ENCODE results near the gene SUPT6H.
"Not testable (repeated sequence)": the region's sequence is repeated elsewhere in the genome, so short reads cannot be mapped to it uniquely, and the experiment has no call there.

The SUPT6H gene

DNA sequence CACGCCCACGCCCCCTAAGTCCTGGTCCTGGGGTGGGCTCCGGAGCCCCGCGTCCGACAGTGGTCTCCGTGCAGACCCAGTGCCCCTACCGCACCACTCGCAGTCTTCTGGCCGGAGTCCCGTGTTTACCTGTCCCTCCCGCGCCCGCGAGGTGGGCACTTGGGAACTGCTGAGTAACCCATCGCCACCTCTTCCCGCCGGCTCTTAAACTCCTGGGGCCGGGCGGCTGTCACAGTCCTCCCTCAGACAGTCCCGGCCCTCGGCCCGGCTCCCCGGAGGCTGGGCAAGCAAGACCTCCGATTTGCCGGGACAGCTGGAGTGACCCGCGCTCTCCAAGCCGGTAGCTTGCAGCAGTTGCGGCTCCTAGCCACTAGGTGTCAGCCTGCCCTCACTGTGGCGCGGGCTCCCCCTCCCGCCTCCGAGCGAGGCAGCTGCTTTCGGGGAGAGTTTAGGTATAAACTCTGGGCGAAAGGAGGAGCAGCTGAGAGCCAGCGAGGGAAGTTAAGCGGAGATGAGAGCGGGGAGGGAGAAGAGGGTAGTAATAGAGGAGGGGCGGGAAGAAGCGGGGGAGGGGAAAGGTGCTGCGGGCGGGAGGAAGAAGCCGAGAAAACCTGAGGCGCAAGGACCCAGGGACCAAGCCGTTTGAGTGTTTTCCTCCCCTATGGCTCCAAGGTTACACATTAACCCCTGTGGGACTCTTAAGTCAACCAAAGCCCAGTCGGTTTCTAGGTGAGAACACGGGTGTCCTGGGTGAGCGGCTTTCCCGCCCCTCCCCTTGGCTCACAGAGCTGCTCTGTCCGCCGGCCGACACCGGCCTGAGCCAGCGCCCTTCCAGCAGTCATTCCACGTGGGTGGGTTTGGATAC, 64.9 kb downstream of the SUPT6H start:
- TF ChIP-seq, protein P1, sequence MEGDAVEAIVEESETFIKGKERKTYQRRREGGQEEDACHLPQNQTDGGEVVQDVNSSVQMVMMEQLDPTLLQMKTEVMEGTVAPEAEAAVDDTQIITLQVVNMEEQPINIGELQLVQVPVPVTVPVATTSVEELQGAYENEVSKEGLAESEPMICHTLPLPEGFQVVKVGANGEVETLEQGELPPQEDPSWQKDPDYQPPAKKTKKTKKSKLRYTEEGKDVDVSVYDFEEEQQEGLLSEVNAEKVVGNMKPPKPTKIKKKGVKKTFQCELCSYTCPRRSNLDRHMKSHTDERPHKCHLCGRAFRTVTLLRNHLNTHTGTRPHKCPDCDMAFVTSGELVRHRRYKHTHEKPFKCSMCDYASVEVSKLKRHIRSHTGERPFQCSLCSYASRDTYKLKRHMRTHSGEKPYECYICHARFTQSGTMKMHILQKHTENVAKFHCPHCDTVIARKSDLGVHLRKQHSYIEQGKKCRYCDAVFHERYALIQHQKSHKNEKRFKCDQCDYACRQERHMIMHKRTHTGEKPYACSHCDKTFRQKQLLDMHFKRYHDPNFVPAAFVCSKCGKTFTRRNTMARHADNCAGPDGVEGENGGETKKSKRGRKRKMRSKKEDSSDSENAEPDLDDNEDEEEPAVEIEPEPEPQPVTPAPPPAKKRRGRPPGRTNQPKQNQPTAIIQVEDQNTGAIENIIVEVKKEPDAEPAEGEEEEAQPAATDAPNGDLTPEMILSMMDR (IDR thresholded peaks at IDR 0.05; ENCODE audit: low read depth, low read length) = peak; percentile 99
- peak; percentile 97 for DNase-seq (ENCODE audit: low read depth, low spot score)
- in situ Hi-C loops (cut with HindIII; ENCODE audit: low sequenced_read_pairs) = no loop called here
- peak overlapping the region; percentile 61 for H3K4me3 ChIP-seq (ENCODE audit: low read depth, low read length)

DNA sequence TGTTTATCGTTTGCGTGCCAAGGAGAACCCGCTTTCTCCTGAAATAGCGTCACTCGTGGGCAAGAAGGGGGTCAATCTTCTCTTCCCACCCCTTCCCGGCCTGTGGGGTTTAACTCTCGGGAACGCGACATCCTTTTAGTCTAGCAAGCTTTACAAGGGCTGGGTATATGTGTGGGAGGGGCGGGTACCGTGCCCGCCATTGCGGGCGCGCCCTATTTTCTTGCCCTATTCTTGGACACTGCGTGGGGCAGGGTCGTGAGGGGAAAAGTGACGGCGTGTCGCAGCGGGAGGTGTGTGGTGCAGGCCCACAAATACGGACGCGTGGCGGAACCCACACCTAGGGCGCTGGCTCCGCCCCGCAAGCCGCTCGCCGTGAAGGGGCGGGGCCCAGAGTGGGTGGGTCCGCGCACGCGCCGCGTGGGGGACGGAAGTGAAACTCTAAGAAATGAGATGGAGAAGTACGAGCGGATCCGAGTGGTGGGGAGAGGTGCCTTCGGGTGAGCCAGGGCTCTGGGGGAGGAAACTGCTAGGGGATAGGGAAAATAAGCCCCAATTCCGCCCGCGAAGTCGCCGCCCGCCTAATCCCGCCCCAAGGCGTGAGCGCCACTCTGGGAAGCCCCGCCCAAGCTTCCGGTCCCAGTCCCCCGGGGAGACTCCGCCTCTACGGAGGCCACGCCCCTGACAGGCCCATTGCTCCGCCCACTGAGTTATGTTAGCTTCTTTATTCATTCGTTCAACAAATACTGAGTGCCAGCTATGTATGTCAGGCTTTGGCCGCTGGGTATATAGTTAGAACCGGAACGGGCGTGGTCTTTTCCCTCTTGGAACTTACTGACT, 66.6 kb downstream of the SUPT6H start, which contains the start of gene NEK8:
TSS of gene NEK8 (plus strand) at position 425 of the 837 bp plus-strand sequence. CDS start at position 451, 26 bp downstream.
- in situ Hi-C loops (cut with HindIII; ENCODE audit: low sequenced_read_pairs) = no loop called here
- peak; percentile 93 for DNase-seq (ENCODE audit: low read depth, low spot score)
- peak within 1 kb of the TSS; percentile 75 for H3K4me3 ChIP-seq (ENCODE audit: low read depth, low read length)
- TF ChIP-seq, protein P1 (IDR thresholded peaks at IDR 0.05; ENCODE audit: low read depth, low read length) = no peak

DNA sequence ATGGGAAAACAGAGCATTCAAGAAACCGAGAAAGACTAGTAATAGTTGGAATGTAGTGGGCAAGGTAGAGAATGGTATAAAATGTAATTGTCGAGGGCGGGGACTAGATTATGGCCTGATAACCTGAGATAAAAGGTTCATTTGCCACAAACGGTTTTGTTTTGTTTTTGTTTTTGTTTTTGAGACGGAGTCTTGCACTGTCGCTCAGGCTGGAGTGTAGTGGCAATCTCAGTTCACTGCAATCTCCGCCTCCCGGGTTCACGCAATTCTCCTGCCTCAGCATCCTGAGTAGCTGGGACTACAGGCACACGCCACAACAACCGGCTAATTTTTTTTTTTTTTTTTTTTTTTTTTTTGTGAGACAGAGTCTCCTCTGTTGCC, 67.9 kb downstream of the SUPT6H start:
- no peak overlapping the region for H3K4me3 ChIP-seq (ENCODE audit: low read depth, low read length)
- TF ChIP-seq, protein P1 (IDR thresholded peaks at IDR 0.05; ENCODE audit: low read depth, low read length) = no peak
- DNase-seq (ENCODE audit: low read depth, low spot score) = no peak
- in situ Hi-C loops (cut with HindIII; ENCODE audit: low sequenced_read_pairs) = no loop called here

DNA sequence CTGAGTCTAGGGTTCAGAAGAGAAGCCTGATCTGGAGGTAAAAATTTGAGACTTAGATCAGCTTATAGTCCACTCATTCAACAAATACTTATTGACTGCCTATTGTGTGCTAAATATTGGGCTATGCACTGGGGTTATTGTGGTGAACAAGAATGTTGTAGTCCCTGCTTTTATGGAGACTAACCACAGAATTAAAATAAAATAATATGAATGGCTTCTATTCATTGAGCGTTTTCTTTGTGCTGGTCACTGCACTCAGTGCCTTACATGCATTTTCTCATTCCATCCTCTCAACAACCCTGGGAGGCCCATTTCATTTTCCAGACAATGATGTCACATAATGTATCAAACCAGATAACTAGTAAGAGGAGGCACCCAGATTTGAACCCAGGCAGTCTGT, 71.3 kb downstream of the SUPT6H start:
- in situ Hi-C loops (cut with HindIII; ENCODE audit: low sequenced_read_pairs) = no loop called here
- DNase-seq (ENCODE audit: low read depth, low spot score) = peak; percentile 45
- no peak overlapping the region for H3K4me3 ChIP-seq (ENCODE audit: low read depth, low read length)
- TF ChIP-seq, protein P1 (IDR thresholded peaks at IDR 0.05; ENCODE audit: low read depth, low read length) = no peak

DNA sequence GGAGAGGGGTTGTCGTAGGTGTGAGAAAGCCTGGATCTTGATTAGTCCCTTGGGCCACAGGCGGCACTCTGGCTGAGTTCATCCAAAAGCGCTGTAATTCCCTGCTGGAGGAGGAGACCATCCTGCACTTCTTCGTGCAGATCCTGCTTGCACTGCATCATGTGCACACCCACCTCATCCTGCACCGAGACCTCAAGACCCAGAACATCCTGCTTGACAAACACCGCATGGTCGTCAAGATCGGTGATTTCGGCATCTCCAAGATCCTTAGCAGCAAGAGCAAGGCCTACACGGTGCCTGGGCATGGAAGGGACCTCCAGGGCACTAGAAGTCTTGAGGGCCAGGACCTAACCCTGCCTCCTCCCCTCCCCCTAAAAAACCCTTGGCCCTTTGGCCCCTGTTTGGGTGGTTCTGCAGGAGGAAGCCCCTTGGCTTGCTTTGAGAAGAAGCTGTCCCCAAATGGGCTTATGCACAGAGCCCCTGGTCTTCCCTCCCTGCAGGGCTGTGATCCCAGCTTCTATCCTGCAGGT, 72.8 kb downstream of the SUPT6H start:
- no peak overlapping the region for H3K4me3 ChIP-seq (ENCODE audit: low read depth, low read length)
- in situ Hi-C loops (cut with HindIII; ENCODE audit: low sequenced_read_pairs) = no loop called here
- DNase-seq (ENCODE audit: low read depth, low spot score) = no peak
- TF ChIP-seq, protein P1 (IDR thresholded peaks at IDR 0.05; ENCODE audit: low read depth, low read length) = no peak

DNA sequence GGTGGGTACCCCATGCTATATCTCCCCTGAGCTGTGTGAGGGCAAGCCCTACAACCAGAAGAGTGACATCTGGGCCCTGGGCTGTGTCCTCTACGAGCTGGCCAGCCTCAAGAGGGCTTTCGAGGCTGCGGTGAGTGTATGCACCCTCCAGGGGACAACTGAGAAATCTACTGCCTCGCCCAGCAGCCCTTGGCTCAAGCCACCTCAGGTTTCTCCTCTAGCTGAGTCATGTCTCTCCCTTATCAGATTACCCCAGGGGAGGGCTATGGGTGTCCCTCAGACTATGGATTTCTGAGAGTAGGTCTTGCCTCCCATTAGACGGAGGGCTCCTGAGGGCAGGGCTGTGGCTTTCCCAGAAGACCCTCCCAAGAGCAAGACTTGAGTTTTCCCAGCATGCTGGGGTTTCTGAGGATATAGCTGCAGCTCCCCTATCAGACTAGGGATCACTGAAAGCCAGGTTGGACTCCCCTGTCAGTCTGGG, 73.3 kb downstream of the SUPT6H start:
- TF ChIP-seq, protein P1 (IDR thresholded peaks at IDR 0.05; ENCODE audit: low read depth, low read length) = no peak
- no peak overlapping the region for H3K4me3 ChIP-seq (ENCODE audit: low read depth, low read length)
- DNase-seq (ENCODE audit: low read depth, low spot score) = no peak
- in situ Hi-C loops (cut with HindIII; ENCODE audit: low sequenced_read_pairs) = no loop called here

DNA sequence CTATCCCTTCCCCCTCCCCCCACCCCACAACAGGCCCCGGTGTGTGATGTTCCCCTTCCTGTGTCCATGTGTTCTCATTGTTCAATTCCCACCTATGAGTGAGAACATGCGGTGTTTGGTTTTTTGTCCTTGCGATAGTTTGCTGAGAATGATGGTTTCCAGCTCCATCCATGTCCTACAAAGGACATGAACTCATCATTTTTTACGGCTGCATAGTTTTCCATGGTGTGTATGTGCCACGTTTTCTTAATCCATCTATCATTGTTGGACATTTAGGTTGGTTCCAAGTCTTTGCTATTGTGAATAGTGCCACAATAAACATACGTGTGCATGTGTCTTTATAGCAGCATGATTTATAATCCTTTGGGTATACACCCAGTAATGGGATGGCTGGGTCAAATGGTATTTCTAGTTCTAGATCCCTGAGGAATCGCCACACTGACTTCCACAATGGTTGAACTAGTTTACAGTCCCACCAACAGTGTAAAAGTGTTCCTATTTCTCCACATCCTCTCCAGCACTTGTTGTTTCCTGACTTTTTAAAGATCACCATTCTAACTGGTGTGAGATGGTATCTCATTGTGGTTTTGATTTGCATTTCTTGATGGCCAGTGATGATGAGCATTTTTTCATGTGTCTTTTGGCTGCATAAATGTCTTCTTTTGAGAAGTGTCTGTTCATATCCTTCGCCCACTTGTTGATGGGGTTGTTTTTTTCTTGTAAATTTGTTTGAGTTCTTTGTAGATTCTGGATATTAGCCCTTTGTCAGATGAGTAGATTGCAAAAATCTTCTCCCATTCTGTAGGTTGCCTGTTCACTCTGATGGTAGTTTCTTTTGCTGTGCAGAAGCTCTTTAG, 74.1 kb downstream of the SUPT6H start:
- H3K4me3 ChIP-seq (ENCODE audit: low read depth, low read length); DNase-seq (ENCODE audit: low read depth, low spot score); in situ Hi-C loops (cut with HindIII; ENCODE audit: low sequenced_read_pairs): not testable (repeated sequence)

All from astrocyte of the spinal cord (primary cell).